OCI-LY1 (cell line): ENCODE data around the gene LTBP2.

Experiments
- H2AFZ ChIP-seq: fragments of 200-600 bp; sonication (generic), shearing (Covaris generic); 2 replicates; pipeline ENCODE4 v1.6.0; 2014; ENCODE audit warnings: antibody characterized with exemption, mild to moderate bottlenecking, low read length
- H3F3A ChIP-seq: fragments of 200-600 bp; sonication (generic), shearing (Covaris generic); 2 replicates; pipeline ENCODE4 v1.6.0; 2014; ENCODE audit warnings: mild to moderate bottlenecking, antibody characterized with exemption, low read length, moderate library complexity; ENCODE audit not compliant: insufficient read depth
- H3K27ac ChIP-seq: fragments of 200-600 bp; sonication (generic); 2 replicates; pipeline ENCODE4 v1.5.1; 2014; ENCODE audit warnings: low read length, mixed run types, mild to moderate bottlenecking, low read depth; ENCODE audit not compliant: poor library complexity, severe bottlenecking
- H3K27me3 ChIP-seq: fragments of 200-600 bp; sonication (generic); 2 replicates; pipeline ENCODE4 v1.6.0; 2014; ENCODE audit warnings: antibody characterized with exemption, mild to moderate bottlenecking, low read length, moderate library complexity; ENCODE audit not compliant: insufficient read depth
- H3K36me3 ChIP-seq: fragments of 200-600 bp; sonication (generic); 2 replicates; pipeline ENCODE4 v1.6.1; 2014; ENCODE audit warnings: mild to moderate bottlenecking, antibody characterized with exemption, low read length, moderate library complexity, mixed read lengths; ENCODE audit not compliant: insufficient read depth
- H3K4me1 ChIP-seq: fragments of 200-600 bp; sonication (generic); 2 replicates; pipeline ENCODE4 v1.5.1; 2014; ENCODE audit warnings: mild to moderate bottlenecking, low read length, moderate library complexity; ENCODE audit not compliant: insufficient read depth, severe bottlenecking
- H3K4me2 ChIP-seq: fragments of 200-600 bp; sonication (generic), shearing (Covaris generic); 2 replicates; pipeline ENCODE4 v1.6.1; 2014; ENCODE audit warnings: low read length
- H3K4me3 ChIP-seq: fragments of 200-600 bp; sonication (generic); 2 replicates; pipeline ENCODE4 v1.5.1; 2014; ENCODE audit warnings: low read length, low read depth, mild to moderate bottlenecking, mixed read lengths; ENCODE audit not compliant: poor library complexity, severe bottlenecking
- H3K79me2 ChIP-seq: fragments of 200-600 bp; shearing (Covaris generic); 2 replicates; pipeline ENCODE4 v1.6.1; 2016; ENCODE audit warnings: mixed run types, low read length, mixed read lengths; ENCODE audit not compliant: insufficient read depth
- H3K9ac ChIP-seq: fragments of 200-600 bp; sonication (generic), shearing (Covaris generic); 2 replicates; pipeline ENCODE4 v1.6.1; 2014; ENCODE audit warnings: mild to moderate bottlenecking, low read length, mixed read lengths
- H3K9me2 ChIP-seq: fragments of 200-600 bp; sonication (generic), shearing (Covaris generic); 2 replicates; pipeline ENCODE4 v1.6.1; 2014; ENCODE audit warnings: low read depth, mild to moderate bottlenecking, low read length, mixed read lengths
- H3K9me3 ChIP-seq: fragments of 200-600 bp; shearing (Covaris generic); 2 replicates; pipeline ENCODE4 v1.6.1; 2014; ENCODE audit warnings: low read length, mixed read lengths
- H4K20me1 ChIP-seq: fragments of 200-600 bp; sonication (generic), shearing (Covaris generic); 2 replicates; pipeline ENCODE4 v1.6.0; 2016; ENCODE audit warnings: mild to moderate bottlenecking, low read length; ENCODE audit not compliant: insufficient read depth
- CTCF ChIP-seq: fragments of 200-600 bp; sonication (generic), shearing (Covaris generic); IDR thresholded peaks from 2 replicates; pipeline ENCODE4 v1.5.1; 2017; ENCODE audit warnings: mild to moderate bottlenecking, antibody characterized with exemption, low read length, moderate library complexity, mixed read lengths
- EZH2 ChIP-seq: fragments of 200-600 bp; sonication (generic), shearing (Covaris generic); IDR thresholded peaks from 2 replicates; pipeline ENCODE4 v1.8.0; 2017; ENCODE audit warnings: borderline replicate concordance, mixed run types, mild to moderate bottlenecking, antibody characterized with exemption, low read length, moderate library complexity, mixed read lengths

LTBP2 gene

GRCh38 chr14:74577948-74578275 lies 34.1 kb downstream of the LTBP2 start:
- Histone ChIP-seq H3K27me3 (no peaks in the 10 kb centered on the region), H3K4me2 (no peak overlapping the region), H3K9me2 (no peaks in the 10 kb centered on the region), H3K4me3 (no peak overlapping the region), H3K79me2 (no peaks in the 10 kb centered on the region), H3K36me3 (no peaks in the 10 kb centered on the region), H2AFZ (no peak overlapping the region), H3K9ac (no peak overlapping the region), H3F3A (no peaks in the 10 kb centered on the region), H3K27ac (no peak overlapping the region), H3K9me3 (no peaks in the 10 kb centered on the region), H3K4me1 (no peaks in the 10 kb centered on the region), H4K20me1 (no peaks in the 10 kb centered on the region)
- TF ChIP-seq EZH2 (no peak), CTCF (no peak)

- H3K9me3 ChIP-seq: no peaks in the 10 kb centered on the region
- no peaks in the 10 kb centered on the region for H3K4me1 ChIP-seq
- no peak overlapping the region for H2AFZ ChIP-seq
- no peak overlapping the region for H3K27ac ChIP-seq
- H3K27me3 ChIP-seq: no peaks in the 10 kb centered on the region
- H3K36me3 ChIP-seq: no peaks in the 10 kb centered on the region
- H3K9ac ChIP-seq: no peak overlapping the region
- H3K79me2 ChIP-seq: no peaks in the 10 kb centered on the region
- no peak overlapping the region for H3K4me2 ChIP-seq
- no peaks in the 10 kb centered on the region for H3K9me2 ChIP-seq
- no peaks in the 10 kb centered on the region for H4K20me1 ChIP-seq
- no peaks in the 10 kb centered on the region for H3F3A ChIP-seq
- no peak overlapping the region for H3K4me3 ChIP-seq
- TF ChIP-seq CTCF: no peak
- TF ChIP-seq EZH2: no peak
Observed at GRCh38 chr14:74577247-74577947, 34.6 kb downstream of the LTBP2 start.

- Histone ChIP-seq H3K36me3 (no peaks in the 10 kb centered on the region), H3K27ac (no peak overlapping the region), H3K9me3 (no peaks in the 10 kb centered on the region), H4K20me1 (no peaks in the 10 kb centered on the region), H3F3A (no peaks in the 10 kb centered on the region), H3K9me2 (no peaks in the 10 kb centered on the region), H3K4me2 (no peak overlapping the region), H3K27me3 (no peaks in the 10 kb centered on the region), H3K9ac (no peak overlapping the region), H2AFZ (no peak overlapping the region), H3K4me1 (no peaks in the 10 kb centered on the region), H3K79me2 (no peaks in the 10 kb centered on the region), H3K4me3 (no peak overlapping the region)
- no peak for TF ChIP-seq EZH2
- no peak for TF ChIP-seq CTCF
Observed at GRCh38 chr14:74575936-74576335, 36.1 kb downstream of the LTBP2 start.
